Psoas muscle (tissue), 8 donors: ENCODE data around the gene METTL15. TPM values are rescaled to one million over a fixed set of nuclear protein-coding genes. Genes with fewer than 3 reads are reported as not detected.
"Not testable (repeated sequence)": the region's sequence is repeated elsewhere in the genome, so short reads cannot be mapped to it uniquely, and the experiment has no call there.

Source experiments
- ATAC-seq, 4 donors: fragments of 200-7000 bp; cut with Tn5 transposase; one replicate each; pipeline ENCODE4 v1.9.1; 2020; ENCODE audit warnings: moderate library complexity in 3 of 4, mild to moderate bottlenecking in 2 of 4
- DNase-seq, 2 donors: peaks; one replicate each; pipeline ENCODE4 v3.0.0-alpha.2; 2020
- H3K27ac ChIP-seq: fragments of 200-600 bp; one replicate; pipeline ENCODE4 v1.8.0; 2022
- H3K27me3 ChIP-seq, 3 donors: fragments of 200-600 bp in 1 of 3; one replicate each; pipeline versions ENCODE4 v1.6.1 to v1.8.0; 2013 to 2022; ENCODE audit warnings: low read length in 2 of 3, mild to moderate bottlenecking in 2 of 3, moderate library complexity in 1 of 3; ENCODE audit not compliant: insufficient read depth in 3 of 3
- H3K36me3 ChIP-seq, 2 donors: fragments of 200-600 bp in 1 of 2; one replicate each; pipeline versions ENCODE4 v1.6.1 to v1.8.0; 2013 to 2022; ENCODE audit warnings: low read depth in 1 of 2, mild to moderate bottlenecking in 1 of 2, moderate library complexity in 1 of 2; ENCODE audit not compliant: insufficient read depth in 1 of 2
- H3K4me1 ChIP-seq: fragments of 200-600 bp; one replicate; pipeline ENCODE4 v1.8.0; 2022
- H3K4me3 ChIP-seq: fragments of 200-600 bp; one replicate; pipeline ENCODE4 v1.8.0; 2022; ENCODE audit warnings: mild to moderate bottlenecking
- H3K9me3 ChIP-seq: fragments of 200-600 bp; one replicate; pipeline ENCODE4 v1.8.0; 2022
- WGBS, 3 donors: extraction: QIAGEN DNeasy Blood & Tissue Kit; methylation state at CpG; one replicate each; pipeline versions ENCODE4 v1.1.6 to v1.1.7; 2013; 5-methylcytosine and 5-hydroxymethylcytosine counted together
- intact Hi-C, 2 donors: fragments of 100-400 bp; cut with DNase I; formaldehyde crosslinking; loops; one replicate each; pipeline versions ENCODE4 v1.11.0 to v1.14.2; 2022
- polyA plus RNA-seq, 3 donors: library from polyadenylated mRNA; stranded (reverse); fragments of 200-250 nt; gene quantifications; one replicate each; pipeline ENCODE4 v1.2.3, GENCODE V29; 2013
- total RNA-seq, 4 donors: library from RNA; stranded (reverse); fragmentation: NEBNext Ultra II Directional in 2 of 4; extraction: Animal tissue kit (Norgen Biotek cat#: 25700) in 2 of 4; gene quantifications; one replicate each; pipeline versions ENCODE4 v1.2.1 to v1.2.4, GENCODE V29; 2021 to 2023
- TF ChIP-seq, protein P1 (sequence below): fragments of 200-600 bp; IDR thresholded peaks from one replicate; pipeline ENCODE4 v1.8.0; 2022; ENCODE audit warnings: antibody characterized with exemption
- donor health status: healthy with polysubstance abuse.
- donor health status: DM: no; HTN: no; CAD: no; lungs with moderate emphysema.
- donor health status: Bipolar disorder and iron deficiency.
- donor health status: healthy.
- donor health status: DM: yes; HTN: yes; CAD: no.
- donor health status: DM: no; HTN: no; CAD: no.
- donor health status: DM: no; HTN: no; CAD: no.
- donor health status: DM: yes; HTN: yes; CAD: no.

The METTL15 gene
- total and polyA plus RNA-seq, 7 donors = 3.6 to 9.5 (median 8.4) TPM

DNA sequence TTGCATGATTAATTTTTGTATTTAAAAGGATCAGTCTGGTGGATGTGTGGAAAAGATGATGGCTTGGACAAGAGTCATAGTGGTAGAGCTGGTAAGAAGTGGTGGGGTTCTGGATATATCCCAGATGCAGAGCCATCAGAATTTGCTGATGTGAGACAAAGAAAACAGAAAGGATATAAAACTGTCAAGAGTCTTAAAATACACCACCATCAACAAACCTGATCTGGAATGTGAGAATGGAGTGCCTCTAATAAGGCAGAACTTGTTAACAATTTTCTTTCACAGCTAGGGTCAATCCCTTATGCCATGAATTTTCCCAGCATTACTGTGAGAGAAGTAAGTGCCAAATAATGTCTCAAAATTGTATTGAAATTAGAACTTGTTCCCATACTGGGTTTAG lies 215.4 kb downstream of the METTL15 start:
- Histone ChIP-seq H3K27me3 (no peaks in the 10 kb centered on the region), H3K4me3 (no peak overlapping the region), H3K9me3 (no peaks in the 10 kb centered on the region), H3K27ac (no peak overlapping the region), H3K4me1 (no peaks in the 10 kb centered on the region), H3K36me3 (no peaks in the 10 kb centered on the region)
- ATAC-seq (no peak), DNase-seq (no peak)
- intact Hi-C loops = no loop called here
- TF ChIP-seq, protein P1, sequence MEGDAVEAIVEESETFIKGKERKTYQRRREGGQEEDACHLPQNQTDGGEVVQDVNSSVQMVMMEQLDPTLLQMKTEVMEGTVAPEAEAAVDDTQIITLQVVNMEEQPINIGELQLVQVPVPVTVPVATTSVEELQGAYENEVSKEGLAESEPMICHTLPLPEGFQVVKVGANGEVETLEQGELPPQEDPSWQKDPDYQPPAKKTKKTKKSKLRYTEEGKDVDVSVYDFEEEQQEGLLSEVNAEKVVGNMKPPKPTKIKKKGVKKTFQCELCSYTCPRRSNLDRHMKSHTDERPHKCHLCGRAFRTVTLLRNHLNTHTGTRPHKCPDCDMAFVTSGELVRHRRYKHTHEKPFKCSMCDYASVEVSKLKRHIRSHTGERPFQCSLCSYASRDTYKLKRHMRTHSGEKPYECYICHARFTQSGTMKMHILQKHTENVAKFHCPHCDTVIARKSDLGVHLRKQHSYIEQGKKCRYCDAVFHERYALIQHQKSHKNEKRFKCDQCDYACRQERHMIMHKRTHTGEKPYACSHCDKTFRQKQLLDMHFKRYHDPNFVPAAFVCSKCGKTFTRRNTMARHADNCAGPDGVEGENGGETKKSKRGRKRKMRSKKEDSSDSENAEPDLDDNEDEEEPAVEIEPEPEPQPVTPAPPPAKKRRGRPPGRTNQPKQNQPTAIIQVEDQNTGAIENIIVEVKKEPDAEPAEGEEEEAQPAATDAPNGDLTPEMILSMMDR = no peak

DNA sequence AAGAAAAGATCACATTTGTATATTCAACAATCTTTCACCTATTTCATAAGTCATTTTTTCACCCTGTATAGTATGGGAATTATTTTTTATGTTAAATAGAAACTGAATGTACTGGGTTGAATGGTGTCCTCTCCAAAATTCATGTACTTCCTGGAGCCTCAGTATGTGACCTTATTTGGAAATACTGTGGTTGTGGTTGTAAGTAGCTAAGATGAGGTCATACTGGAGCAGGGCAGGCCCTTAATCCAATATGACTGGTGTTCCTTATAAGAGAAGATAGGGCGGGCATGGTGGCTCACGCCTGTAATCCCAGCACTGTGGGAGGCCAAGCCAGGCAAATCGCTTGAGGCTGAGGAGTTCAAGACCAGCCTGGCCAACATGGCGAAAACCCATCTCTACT lies 224.2 kb downstream of the METTL15 start:
- intact Hi-C loops, H3K36me3 ChIP-seq, H3K4me3 ChIP-seq, H3K4me1 ChIP-seq, H3K27me3 ChIP-seq, H3K9me3 ChIP-seq, ATAC-seq, DNase-seq, H3K27ac ChIP-seq: not testable (repeated sequence)
- 90 to 97% (median 95%) methylated on average over 3 to 4 of the region's 4 CpGs for WGBS, 3 donors

DNA sequence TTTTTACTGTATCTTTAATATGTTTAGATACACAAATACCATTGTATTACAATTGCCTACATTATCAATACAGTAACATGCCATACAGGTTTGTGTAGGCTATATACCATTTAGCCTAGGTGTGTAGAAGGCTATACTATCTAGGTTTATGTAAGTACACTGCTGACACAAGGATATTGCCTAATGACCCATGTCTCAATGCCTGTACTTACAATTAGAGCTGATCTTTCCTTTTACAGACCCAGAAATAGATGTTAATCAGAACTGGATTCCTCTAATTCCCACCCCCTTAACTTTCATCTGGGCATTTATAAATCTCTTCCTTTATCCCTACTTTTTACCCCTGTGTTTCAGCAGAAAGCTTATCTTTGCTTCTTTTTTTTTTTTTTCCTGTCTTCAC lies 229.5 kb downstream of the METTL15 start:
- no peaks in the 10 kb centered on the region for H3K27me3 ChIP-seq
- ATAC-seq = no peak
- TF ChIP-seq, protein P1 = no peak
- no peak overlapping the region for H3K27ac ChIP-seq
- no peak for DNase-seq
- no peaks in the 10 kb centered on the region for H3K4me1 ChIP-seq
- H3K36me3 ChIP-seq = no peaks in the 10 kb centered on the region
- intact Hi-C loops = no loop called here
- no peak overlapping the region for H3K4me3 ChIP-seq
- peaks cover 17% of the 10 kb centered on the region for H3K9me3 ChIP-seq

DNA sequence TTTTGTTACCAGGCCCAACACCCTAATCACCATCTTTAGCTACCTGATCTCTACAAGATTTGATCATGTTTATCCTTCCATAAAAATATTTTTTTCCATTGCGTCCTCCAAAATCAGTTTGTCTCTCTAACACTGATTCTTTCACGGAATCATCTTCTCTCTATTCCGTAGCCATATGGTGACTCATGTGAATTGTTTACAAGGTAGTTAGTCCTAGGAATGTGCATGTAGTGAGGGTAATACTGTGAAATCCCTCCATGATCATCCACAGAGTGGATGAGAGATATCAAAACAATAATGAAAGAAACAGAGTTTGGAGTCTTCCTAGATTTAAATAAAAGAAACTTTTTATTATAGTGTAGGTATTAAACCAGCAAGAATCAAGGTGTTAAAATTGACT lies 230.2 kb downstream of the METTL15 start:
- TF ChIP-seq, protein P1 = no peak
- peaks cover 17% of the 10 kb centered on the region for H3K9me3 ChIP-seq
- H3K27ac ChIP-seq = no peak overlapping the region
- H3K4me3 ChIP-seq = no peak overlapping the region
- ATAC-seq (no peak), DNase-seq (no peak)
- intact Hi-C loops = no loop called here
- no peaks in the 10 kb centered on the region for H3K4me1 ChIP-seq
- 95 to 97% (median 95%) methylated on average over 3 of the region's 3 CpGs for WGBS, 3 donors
- H3K27me3 ChIP-seq = no peaks in the 10 kb centered on the region
- no peaks in the 10 kb centered on the region for H3K36me3 ChIP-seq

DNA sequence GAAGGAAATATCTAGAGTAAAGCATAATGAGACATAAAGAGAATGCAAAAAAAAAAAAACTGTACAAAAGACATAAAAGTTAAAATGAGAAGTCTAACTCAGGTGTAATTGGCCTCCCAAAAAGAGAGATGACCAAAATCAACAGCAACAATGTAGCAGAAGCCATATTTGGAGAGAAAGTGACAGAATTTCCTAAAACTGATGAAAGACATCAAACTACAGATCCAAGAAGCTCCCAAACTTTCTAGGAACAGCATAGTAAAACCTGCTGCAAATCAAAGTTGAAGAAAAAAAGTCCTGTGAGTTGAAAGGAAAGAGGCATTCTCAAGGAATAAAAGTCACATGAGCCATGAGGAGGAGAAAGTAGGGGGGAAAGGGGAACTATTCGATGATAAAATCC lies 231.3 kb downstream of the METTL15 start:
- H3K4me3 ChIP-seq = no peak overlapping the region
- intact Hi-C loops = no loop called here
- H3K4me1 ChIP-seq = no peaks in the 10 kb centered on the region
- H3K27ac ChIP-seq = no peak overlapping the region
- DNase-seq (no peak), ATAC-seq (no peak)
- peaks cover 17% of the 10 kb centered on the region for H3K9me3 ChIP-seq
- TF ChIP-seq, protein P1 = no peak
- H3K27me3 ChIP-seq = no peaks in the 10 kb centered on the region
- WGBS, 3 donors = 96 to 97% (median 96%) methylated on average over 1 of the region's 1 CpG
- no peaks in the 10 kb centered on the region for H3K36me3 ChIP-seq
